Spleen (tissue), 7 donors: ENCODE measurements around the gene VEZT.

Experiments used
- POLR2AphosphoS5 ChIP-seq, 3 donors: sonication (generic); formaldehyde crosslinking; IDR thresholded peaks; one replicate each; pipeline ENCODE4 v1.5.1; 2017; ENCODE audit warnings: antibody characterized with exemption in 3 of 3
- TF ChIP-seq, protein P1 (sequence below), 11 experiments: fragments of 200-600 bp in 7 of 11; fragments of 450-650 bp in 4 of 11; sonication (generic) in 4 of 11; IDR thresholded peaks in 8 of 11; conservative IDR thresholded peaks in 3 of 11; 1 replicate in 7 of 11; 2 replicates in 4 of 11; pipeline versions ENCODE4 v1.4.0 to v1.8.0; 2016 to 2021; ENCODE audit warnings: antibody characterized with exemption in 11 of 11, inconsistent platforms in 4 of 11, mild to moderate bottlenecking in 1 of 11
- donor health status: DM: no; HTN: no; CAD: no; lungs with moderate emphysema.
- donor health status: DM: no; HTN: no; CAD: no.
- donor health status: DM: no; HTN: no; CAD: no.

DNA sequence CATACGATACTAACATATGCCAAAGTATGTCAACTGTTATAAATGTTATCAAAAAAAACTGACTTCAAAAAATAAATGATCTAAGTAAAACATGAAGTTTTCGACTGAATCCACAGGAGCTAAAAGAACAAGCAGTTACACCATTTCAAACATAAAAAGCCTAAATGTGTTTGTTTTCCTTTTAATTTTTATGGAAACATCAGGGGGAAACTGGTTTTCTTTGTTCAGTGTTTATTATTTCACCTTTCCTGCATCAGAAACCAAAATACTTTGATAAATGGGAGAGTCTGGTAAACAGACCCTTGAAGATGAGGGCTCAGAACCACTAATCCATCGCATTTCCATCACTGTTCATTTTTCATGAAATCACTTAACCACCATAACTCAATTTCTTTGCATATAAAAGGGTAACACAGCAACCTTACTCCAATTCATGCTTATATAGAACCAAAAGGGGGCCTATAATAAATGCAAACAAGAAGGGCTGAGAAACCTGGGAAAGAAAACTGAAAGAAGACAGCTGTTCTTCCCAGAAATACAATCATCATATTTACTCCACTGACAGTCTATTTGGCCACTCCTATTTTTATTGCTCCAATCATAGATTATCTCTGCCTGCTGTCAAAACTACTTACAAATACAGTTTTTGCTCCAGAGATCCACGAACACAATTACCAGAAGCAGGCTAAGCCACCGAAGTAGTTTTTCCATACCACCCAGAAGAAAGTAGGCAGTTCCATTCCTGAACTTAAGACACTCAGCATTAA, 17.3 kb upstream of the VEZT start:
- TF ChIP-seq POLR2AphosphoS5 (IDR thresholded peaks at IDR 0.05): no peak
- TF ChIP-seq, protein P1, sequence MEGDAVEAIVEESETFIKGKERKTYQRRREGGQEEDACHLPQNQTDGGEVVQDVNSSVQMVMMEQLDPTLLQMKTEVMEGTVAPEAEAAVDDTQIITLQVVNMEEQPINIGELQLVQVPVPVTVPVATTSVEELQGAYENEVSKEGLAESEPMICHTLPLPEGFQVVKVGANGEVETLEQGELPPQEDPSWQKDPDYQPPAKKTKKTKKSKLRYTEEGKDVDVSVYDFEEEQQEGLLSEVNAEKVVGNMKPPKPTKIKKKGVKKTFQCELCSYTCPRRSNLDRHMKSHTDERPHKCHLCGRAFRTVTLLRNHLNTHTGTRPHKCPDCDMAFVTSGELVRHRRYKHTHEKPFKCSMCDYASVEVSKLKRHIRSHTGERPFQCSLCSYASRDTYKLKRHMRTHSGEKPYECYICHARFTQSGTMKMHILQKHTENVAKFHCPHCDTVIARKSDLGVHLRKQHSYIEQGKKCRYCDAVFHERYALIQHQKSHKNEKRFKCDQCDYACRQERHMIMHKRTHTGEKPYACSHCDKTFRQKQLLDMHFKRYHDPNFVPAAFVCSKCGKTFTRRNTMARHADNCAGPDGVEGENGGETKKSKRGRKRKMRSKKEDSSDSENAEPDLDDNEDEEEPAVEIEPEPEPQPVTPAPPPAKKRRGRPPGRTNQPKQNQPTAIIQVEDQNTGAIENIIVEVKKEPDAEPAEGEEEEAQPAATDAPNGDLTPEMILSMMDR (IDR thresholded peaks at IDR 0.05 in 8 of 11, conservative IDR thresholded peaks at IDR 0.05 in 3 of 11): no peak
